Nephron (organoid): ENCODE data around the gene MRAP2.
"Not testable (repeated sequence)": the region's sequence is repeated elsewhere in the genome, so short reads cannot be mapped to it uniquely, and the experiment has no call there.

Experiments used
- H3K27ac Mint-ChIP-seq, 3 experiments: 2 replicates each; pipeline ENCODE4 v1.8.0; 2020; ENCODE audit warnings: mixed read lengths in 3 of 3, mild to moderate bottlenecking in 2 of 3, moderate library complexity in 1 of 3
- H3K27me3 Mint-ChIP-seq: 2 replicates; pipeline ENCODE4 v1.8.0; 2021; ENCODE audit warnings: low read depth, mild to moderate bottlenecking, moderate library complexity, mixed read lengths
- H3K36me3 Mint-ChIP-seq: 2 replicates; pipeline ENCODE4 v1.8.0; 2020; ENCODE audit warnings: low read depth, mixed read lengths
- H3K4me1 Mint-ChIP-seq: 2 replicates; pipeline ENCODE4 v1.8.0; 2020; ENCODE audit warnings: mixed read lengths
- H3K4me3 Mint-ChIP-seq, 3 experiments: 2 replicates each; pipeline ENCODE4 v1.8.0; 2020; ENCODE audit warnings: mild to moderate bottlenecking in 3 of 3, mixed read lengths in 3 of 3, moderate library complexity in 2 of 3
- H3K9me3 Mint-ChIP-seq: 2 replicates; pipeline ENCODE4 v1.8.0; 2020; ENCODE audit warnings: mixed read lengths
- CTCF ChIP-seq, 3 experiments: fragments of 200-600 bp; sonication (generic); IDR thresholded peaks; one replicate each; pipeline ENCODE4 v1.5.0; 2021; ENCODE audit warnings: antibody characterized with exemption in 3 of 3; ENCODE audit not compliant: unreplicated experiment in 3 of 3

The MRAP2 gene

GRCh38 chr6:84118191-84118590 is 84.6 kb downstream of the MRAP2 start:
- Mint-ChIP-seq H3K4me1 (no peaks in the 10 kb centered on the region), H3K27me3 (peaks cover 3% of the 10 kb centered on the region), H3K4me3 (no peak overlapping the region), H3K36me3 (peaks cover 20% of the 10 kb centered on the region), H3K27ac (no peak overlapping the region), H3K9me3 (peaks cover 18% of the 10 kb centered on the region)
- TF ChIP-seq CTCF (IDR thresholded peaks at IDR 0.05; ENCODE audit: unreplicated experiment in 3 of 3) = no peak

- Mint-ChIP-seq H3K27me3 (peaks cover 3% of the 10 kb centered on the region), H3K4me3 (no peak overlapping the region), H3K27ac (no peak overlapping the region), H3K36me3 (peaks cover 31% of the 10 kb centered on the region), H3K9me3 (peaks cover 15% of the 10 kb centered on the region), H3K4me1 (no peaks in the 10 kb centered on the region)
- TF ChIP-seq CTCF (IDR thresholded peaks at IDR 0.05; ENCODE audit: unreplicated experiment in 3 of 3) = no peak
Measured at GRCh38 chr6:84119277-84119676, 85.7 kb downstream of the MRAP2 start.

GRCh38 chr6:84123186-84123585 is 89.6 kb downstream of the MRAP2 start:
- no peak overlapping the region for H3K4me3 Mint-ChIP-seq
- no peaks in the 10 kb centered on the region for H3K27me3 Mint-ChIP-seq
- no peak for TF ChIP-seq CTCF (IDR thresholded peaks at IDR 0.05; ENCODE audit: unreplicated experiment in 3 of 3)
- H3K36me3 Mint-ChIP-seq = peaks cover 49% of the 10 kb centered on the region
- no peaks in the 10 kb centered on the region for H3K4me1 Mint-ChIP-seq
- H3K27ac Mint-ChIP-seq = no peak overlapping the region
- no peaks in the 10 kb centered on the region for H3K9me3 Mint-ChIP-seq

GRCh38 chr6:84129588-84129987 is 96.0 kb downstream of the MRAP2 start:
- H3K4me3 Mint-ChIP-seq, H3K27ac Mint-ChIP-seq: not testable (repeated sequence)
- H3K36me3 Mint-ChIP-seq = peaks cover 63% of the 10 kb centered on the region

GRCh38 chr6:84133385-84133784 is 99.8 kb downstream of the MRAP2 start:
- not testable (repeated sequence) for H3K4me1 Mint-ChIP-seq, H3K4me3 Mint-ChIP-seq, H3K27me3 Mint-ChIP-seq, H3K27ac Mint-ChIP-seq
- H3K9me3 Mint-ChIP-seq = peaks cover 30% of the 10 kb centered on the region
- H3K36me3 Mint-ChIP-seq = peaks cover 68% of the 10 kb centered on the region

More at GRCh38 chr6:84129588-84129987, 96.0 kb downstream of the MRAP2 start:
- peaks cover 30% of the 10 kb centered on the region for H3K9me3 Mint-ChIP-seq
- not testable (repeated sequence) for H3K4me1 Mint-ChIP-seq, H3K27me3 Mint-ChIP-seq

- peaks cover 61% of the 10 kb centered on the region for H3K36me3 Mint-ChIP-seq
- H3K4me1 Mint-ChIP-seq = no peaks in the 10 kb centered on the region
- no peak for TF ChIP-seq CTCF (IDR thresholded peaks at IDR 0.05; ENCODE audit: unreplicated experiment in 3 of 3)
- peaks cover 30% of the 10 kb centered on the region for H3K9me3 Mint-ChIP-seq
- H3K27ac Mint-ChIP-seq = no peak overlapping the region
- no peak overlapping the region for H3K4me3 Mint-ChIP-seq
- no peaks in the 10 kb centered on the region for H3K27me3 Mint-ChIP-seq
Measured at GRCh38 chr6:84135291-84135690, 101.7 kb downstream of the MRAP2 start.

- TF ChIP-seq CTCF (IDR thresholded peaks at IDR 0.05; ENCODE audit: unreplicated experiment in 3 of 3) = no peak
- Mint-ChIP-seq H3K27me3 (no peaks in the 10 kb centered on the region), H3K27ac (no peak overlapping the region), H3K36me3 (peaks cover 58% of the 10 kb centered on the region), H3K4me1 (no peaks in the 10 kb centered on the region), H3K9me3 (peaks cover 18% of the 10 kb centered on the region), H3K4me3 (no peak overlapping the region)
Measured at GRCh38 chr6:84136364-84137050, 102.9 kb downstream of the MRAP2 start.
